HG03442 (cell line): Measurements from ENCODE around the gene GRHL1.
"Not testable (repeated sequence)": the region's sequence is repeated elsewhere in the genome, so short reads cannot be mapped to it uniquely, and the experiment has no call there.

Experiments used
- ATAC-seq: cut with Tn5 transposase; IDR thresholded peaks from one replicate; pipeline ENCODE4 v1.9.1; 2021; ENCODE audit warnings: mild to moderate bottlenecking, moderate library complexity; ENCODE audit not compliant: unreplicated experiment

GRHL1 gene

GRCh38 chr2:9951522-9952285 lies at the start of gene GRHL1:
TSS of gene GRHL1 (plus strand) at chr2:9951693. CDS start at chr2:9951834, 141 bp downstream.
- peak; percentile 92 for ATAC-seq

GRCh38 chr2:9905413-9905812 lies 46.1 kb upstream of the GRHL1 start:
- no peak for ATAC-seq

GRCh38 chr2:9907402-9907801 lies 44.1 kb upstream of the GRHL1 start:
- ATAC-seq: no peak

- ATAC-seq: no peak
These were observed 42.9 kb upstream of the GRHL1 start for GRCh38 chr2:9908639-9909038.

GRCh38 chr2:9909106-9909505 lies 42.4 kb upstream of the GRHL1 start:
- no peak for ATAC-seq

- no peak for ATAC-seq
These were observed 40.8 kb upstream of the GRHL1 start for GRCh38 chr2:9910699-9911098.

- no peak for ATAC-seq
These were observed 39.0 kb upstream of the GRHL1 start for GRCh38 chr2:9912468-9912867.

- ATAC-seq: peak; percentile 100
These were observed 37.0 kb upstream of the GRHL1 start for GRCh38 chr2:9914384-9915065.

GRCh38 chr2:9918275-9918674 lies 33.2 kb upstream of the GRHL1 start:
- ATAC-seq: no peak

- ATAC-seq: no peak
These were observed 32.0 kb upstream of the GRHL1 start for GRCh38 chr2:9919512-9919911.

GRCh38 chr2:9927020-9927419 lies 24.5 kb upstream of the GRHL1 start:
- ATAC-seq: not testable (repeated sequence)

GRCh38 chr2:9937258-9937657 lies 14.2 kb upstream of the GRHL1 start:
- ATAC-seq: no peak

GRCh38 chr2:9937968-9938367 lies 13.5 kb upstream of the GRHL1 start:
- ATAC-seq: no peak

- no peak for ATAC-seq
These were observed 11.7 kb upstream of the GRHL1 start for GRCh38 chr2:9939587-9940485.

GRCh38 chr2:9941196-9941995 lies 10.1 kb upstream of the GRHL1 start:
- ATAC-seq: no peak

GRCh38 chr2:9941996-9942390 lies 9.5 kb upstream of the GRHL1 start:
- no peak for ATAC-seq

- no peak for ATAC-seq
These were observed 7.1 kb upstream of the GRHL1 start for GRCh38 chr2:9944330-9944758.

GRCh38 chr2:9945596-9945995 lies 5.9 kb upstream of the GRHL1 start:
- no peak for ATAC-seq

GRCh38 chr2:9946076-9946475 lies 5.4 kb upstream of the GRHL1 start:
- no peak for ATAC-seq

GRCh38 chr2:9946818-9947217 lies 4.7 kb upstream of the GRHL1 start:
- no peak for ATAC-seq

- no peak for ATAC-seq
These were observed 2.8 kb upstream of the GRHL1 start for GRCh38 chr2:9948721-9949120.
